Lower lobe of right lung (tissue), 2 donors: ENCODE data around the gene PTPRN2. TPM values are rescaled to one million over a fixed set of nuclear protein-coding genes. Genes with fewer than 3 reads are reported as not detected.

Experiments
- ATAC-seq, 2 donors: fragments of 200-7000 bp; cut with Tn5 transposase; one replicate each; pipeline ENCODE4 v1.9.1; 2020 to 2022; ENCODE audit warnings: mild to moderate bottlenecking in 2 of 2, moderate library complexity in 2 of 2
- DNase-seq: peaks from one replicate; pipeline ENCODE4 v3.0.0-alpha.2; 2020
- H3K27ac ChIP-seq: fragments of 200-600 bp; one replicate; pipeline ENCODE4 v1.8.0; 2022
- H3K27me3 ChIP-seq: fragments of 200-600 bp; one replicate; pipeline ENCODE4 v1.8.0; 2022; ENCODE audit warnings: low read depth
- H3K36me3 ChIP-seq: fragments of 200-600 bp; one replicate; pipeline ENCODE4 v1.8.0; 2022; ENCODE audit warnings: mild to moderate bottlenecking
- H3K4me1 ChIP-seq: fragments of 200-600 bp; one replicate; pipeline ENCODE4 v1.8.0; 2022
- H3K4me3 ChIP-seq: fragments of 200-600 bp; one replicate; pipeline ENCODE4 v1.8.0; 2022; ENCODE audit warnings: mild to moderate bottlenecking
- H3K9me3 ChIP-seq: fragments of 200-600 bp; one replicate; pipeline ENCODE4 v1.8.0; 2022
- intact Hi-C: fragments of 100-400 bp; cut with DNase I; formaldehyde crosslinking; loops from one replicate; pipeline ENCODE4 v1.11.0; 2022
- total RNA-seq: library from RNA; stranded (reverse); fragmentation: NEBNext Ultra II Directional; extraction: Animal tissue kit (Norgen Biotek cat#: 25700); gene quantifications from one replicate; pipeline ENCODE4 v1.2.1, GENCODE V29; 2021
- TF ChIP-seq, protein P1 (sequence below): fragments of 200-600 bp; IDR thresholded peaks from one replicate; pipeline ENCODE4 v1.8.0; 2022; ENCODE audit warnings: antibody characterized with exemption, mild to moderate bottlenecking
- donor health status: DM: no; HTN: yes; CAD: no; lungs with severe emphysema.

PTPRN2 gene
- total RNA-seq, 1 donor from 2014 or later: 6.8 TPM

DNA sequence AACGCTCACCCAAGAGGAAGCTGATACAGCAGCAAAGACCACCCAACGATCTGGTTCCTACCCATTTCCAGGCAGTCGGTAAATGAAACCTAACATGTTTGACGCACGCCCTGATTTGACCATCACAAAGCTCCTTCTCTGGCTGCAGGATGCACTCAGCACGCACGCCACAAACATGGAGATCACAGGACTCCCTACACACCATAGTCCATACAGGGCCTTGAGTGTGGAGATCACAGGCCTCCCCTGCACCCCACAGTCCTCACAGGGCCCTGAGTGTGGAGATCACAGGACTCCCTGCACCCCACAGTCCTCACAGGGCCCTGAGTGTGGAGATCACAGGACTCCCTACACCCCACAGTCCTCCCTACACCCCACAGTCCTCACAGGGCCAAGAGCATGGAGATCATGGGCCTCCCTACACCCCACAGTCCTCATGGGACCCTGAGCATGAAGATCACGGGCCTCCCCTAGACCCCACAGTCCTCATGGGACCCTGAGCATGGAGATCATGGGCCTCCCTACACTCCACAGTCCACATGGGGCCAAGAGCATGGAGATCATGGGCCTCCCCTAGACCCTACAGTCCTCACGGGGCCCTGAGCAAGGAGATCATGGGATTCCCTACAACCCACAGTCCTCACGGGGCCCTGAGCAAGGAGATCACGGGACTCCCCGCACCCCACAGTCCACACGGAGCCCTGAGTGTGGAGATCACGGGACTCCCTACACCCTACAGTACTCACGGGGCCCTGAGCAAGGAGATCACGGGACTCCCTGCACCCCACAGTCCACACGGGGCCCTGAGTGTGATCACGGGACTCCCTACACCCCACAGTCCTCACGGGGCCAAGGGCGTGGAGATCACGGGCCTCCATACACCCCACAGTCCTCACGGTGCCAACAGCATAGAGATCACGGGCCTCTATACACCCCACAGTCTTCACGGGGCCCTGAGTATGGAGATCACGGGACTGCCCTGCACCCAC is 841.6 kb downstream of the PTPRN2 start:
- no peaks in the 10 kb centered on the region for H3K4me1 ChIP-seq
- H3K4me3 ChIP-seq: no peak overlapping the region
- no peaks in the 10 kb centered on the region for H3K36me3 ChIP-seq
- H3K27ac ChIP-seq: no peak overlapping the region
- no peaks in the 10 kb centered on the region for H3K27me3 ChIP-seq
- no peaks in the 10 kb centered on the region for H3K9me3 ChIP-seq
- TF ChIP-seq, protein P1, sequence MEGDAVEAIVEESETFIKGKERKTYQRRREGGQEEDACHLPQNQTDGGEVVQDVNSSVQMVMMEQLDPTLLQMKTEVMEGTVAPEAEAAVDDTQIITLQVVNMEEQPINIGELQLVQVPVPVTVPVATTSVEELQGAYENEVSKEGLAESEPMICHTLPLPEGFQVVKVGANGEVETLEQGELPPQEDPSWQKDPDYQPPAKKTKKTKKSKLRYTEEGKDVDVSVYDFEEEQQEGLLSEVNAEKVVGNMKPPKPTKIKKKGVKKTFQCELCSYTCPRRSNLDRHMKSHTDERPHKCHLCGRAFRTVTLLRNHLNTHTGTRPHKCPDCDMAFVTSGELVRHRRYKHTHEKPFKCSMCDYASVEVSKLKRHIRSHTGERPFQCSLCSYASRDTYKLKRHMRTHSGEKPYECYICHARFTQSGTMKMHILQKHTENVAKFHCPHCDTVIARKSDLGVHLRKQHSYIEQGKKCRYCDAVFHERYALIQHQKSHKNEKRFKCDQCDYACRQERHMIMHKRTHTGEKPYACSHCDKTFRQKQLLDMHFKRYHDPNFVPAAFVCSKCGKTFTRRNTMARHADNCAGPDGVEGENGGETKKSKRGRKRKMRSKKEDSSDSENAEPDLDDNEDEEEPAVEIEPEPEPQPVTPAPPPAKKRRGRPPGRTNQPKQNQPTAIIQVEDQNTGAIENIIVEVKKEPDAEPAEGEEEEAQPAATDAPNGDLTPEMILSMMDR: no peak
- ATAC-seq (peak in 1 of 2 donors; percentile 38), DNase-seq (no peak)
- intact Hi-C loops: no loop called here

- Histone ChIP-seq H3K9me3 (no peaks in the 10 kb centered on the region), H3K4me3 (no peak overlapping the region), H3K27me3 (peaks cover 8% of the 10 kb centered on the region), H3K4me1 (no peaks in the 10 kb centered on the region), H3K36me3 (no peaks in the 10 kb centered on the region), H3K27ac (no peak overlapping the region)
- ATAC-seq: peak in 1 of 2 donors; percentile 41
- DNase-seq: no peak
- intact Hi-C loops: no loop called here
- TF ChIP-seq, protein P1: no peak
These were observed 842.6 kb downstream of the PTPRN2 start for GRCh38 chr7:157744786-157745601.

DNA sequence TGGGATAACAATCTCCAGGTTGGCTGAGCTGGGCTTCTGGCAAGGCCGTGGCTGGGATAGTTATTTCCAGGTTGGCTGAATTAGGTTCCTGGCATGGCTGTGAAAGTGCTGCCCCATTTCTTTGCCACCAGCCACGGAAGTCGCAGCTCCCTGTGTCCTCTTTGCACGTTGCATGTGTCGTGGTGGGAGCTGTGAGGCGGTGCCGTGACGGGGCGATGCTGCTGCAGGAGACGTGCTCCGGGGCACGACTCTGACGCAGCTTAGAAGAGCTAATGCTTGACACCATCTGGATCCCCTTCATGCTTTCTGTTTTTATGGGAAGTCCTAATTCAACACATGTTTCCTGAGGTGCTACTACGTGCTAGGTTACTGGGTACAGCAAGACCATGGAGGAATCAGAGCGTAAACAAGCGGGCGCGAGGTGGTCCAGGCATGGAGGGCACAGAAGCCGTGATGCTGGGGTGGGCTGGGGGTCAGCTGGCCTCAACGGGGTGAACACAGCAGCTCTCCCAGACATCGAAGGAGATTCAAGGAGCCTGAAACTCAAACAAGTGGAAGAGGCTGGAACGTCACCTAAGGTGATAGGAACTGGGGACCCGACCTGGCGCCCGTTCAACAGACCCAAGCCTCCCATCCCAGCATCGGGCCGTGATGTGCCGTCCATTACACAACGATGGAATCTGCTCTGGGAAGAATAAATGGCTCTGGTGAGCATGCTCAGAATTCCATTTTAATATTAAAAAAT is 843.7 kb downstream of the PTPRN2 start:
- Histone ChIP-seq H3K4me3 (no peak overlapping the region), H3K27me3 (peaks cover 16% of the 10 kb centered on the region), H3K9me3 (no peaks in the 10 kb centered on the region), H3K36me3 (no peaks in the 10 kb centered on the region), H3K27ac (no peak overlapping the region), H3K4me1 (no peaks in the 10 kb centered on the region)
- no peak for DNase-seq
- intact Hi-C loops: no loop called here
- TF ChIP-seq, protein P1: no peak
- ATAC-seq: no peak

GRCh38 chr7:157740251-157740798 is 847.3 kb downstream of the PTPRN2 start:
- intact Hi-C loops: no loop called here

More at GRCh38 chr7:157740251-157740798, 847.3 kb downstream of the PTPRN2 start:
- H3K4me1 ChIP-seq: no peaks in the 10 kb centered on the region
- no peak overlapping the region for H3K4me3 ChIP-seq
- TF ChIP-seq, protein P1: no peak
- peaks cover 23% of the 10 kb centered on the region for H3K27me3 ChIP-seq
- DNase-seq (no peak), ATAC-seq (no peak)
- H3K36me3 ChIP-seq: no peaks in the 10 kb centered on the region
- no peaks in the 10 kb centered on the region for H3K9me3 ChIP-seq
- H3K27ac ChIP-seq: no peak overlapping the region
